ENCODE data around the gene ASIC3. TPM values are rescaled to one million over a fixed set of nuclear protein-coding genes. Genes with fewer than 3 reads are reported as not detected.
A peak's percentile ranks its signal among the peaks of the same experiment; 100 is the strongest.

Gene ASIC3
- total and polyA plus RNA-seq, 2 donors (not counting 3 experiments of a cell fraction or from before 2014, with no cell fraction given), result 0.69 to 0.70 TPM

GRCh38 chr7:151095828-151096475 is 47.6 kb downstream of the ASIC3 start:
- peaks cover 95% of the 10 kb centered on the region for H3K79me2 ChIP-seq (ENCODE audit: control insufficient read depth, insufficient read depth, low read length)
- no TSS peak for BruUV-seq (replicated peaks)
- DNase-seq (ENCODE audit: low read depth, low spot score) (no peak), FAIRE-seq (no peak)
- H3K4me3 ChIP-seq (replicated peaks in 1 of 3; ENCODE audit: insufficient read depth in 1 of 3, low read depth in 1 of 3, low read length in 3 of 3), result no peak overlapping the region
- POLR2A ChIA-PET, result interaction anchor here (0.5 kb wide), 1 partner anchor 33 kb away, joined by 3 read pairs; no protein-coding TSS in a partner anchor
- H3K9me1 ChIP-seq (replicated peaks; ENCODE audit: control insufficient read depth, extremely low read depth, insufficient read depth, low read length), result no peaks in the 10 kb centered on the region
- H3K27ac ChIP-seq (ENCODE audit: insufficient read depth, low read depth, low read length), result no peak overlapping the region
- H3K4me2 ChIP-seq (ENCODE audit: insufficient read depth, low read length), result no peak overlapping the region
- TF ChIP-seq FOS (IDR thresholded peaks at IDR 0.05; ENCODE audit: borderline replicate concordance, insufficient read depth, low read length) (peak; percentile 11), JUN (IDR thresholded peaks at IDR 0.05; ENCODE audit: borderline replicate concordance, insufficient read depth, insufficient read length, low read depth) (no peak)
- CTCF ChIA-PET, result interaction anchor here (2.3 kb wide), 1 partner anchor 28 kb away, joined by 8 read pairs; no protein-coding TSS in a partner anchor
- intact Hi-C loops (cut with micrococcal nuclease), result loop anchor here (1.0 kb wide), 1 partner anchor 8 kb away; no protein-coding TSS in a partner anchor
- H4K20me1 ChIP-seq (replicated peaks; ENCODE audit: control insufficient read depth, extremely low read depth, insufficient read depth, low read length), result no peaks in the 10 kb centered on the region
- H2AFZ ChIP-seq (ENCODE audit: low read depth, low read length), result no peak overlapping the region
- H3K4me1 ChIP-seq (ENCODE audit: control insufficient read depth, extremely low read depth, insufficient read depth, low read length), result peaks cover 15% of the 10 kb centered on the region
- no peak overlapping the region for H3K9ac ChIP-seq (replicated peaks; ENCODE audit: extremely low read depth, insufficient read depth, low read length)
- peaks cover 0 to 12% of the 10 kb centered on the region in 2 experiments for H3K36me3 ChIP-seq (ENCODE audit: control insufficient read depth in 2 of 2, extremely low read depth in 1 of 2, insufficient read depth in 2 of 2, low read length in 2 of 2)
- no peaks in the 10 kb centered on the region for H3K9me3 ChIP-seq (replicated peaks; ENCODE audit: control insufficient read depth, insufficient read depth, low read length)
- H3K27me3 ChIP-seq (ENCODE audit: control insufficient read depth in 2 of 2, insufficient read depth in 2 of 2, low read length in 2 of 2), result no peaks in the 10 kb centered on the region
- dilution Hi-C loops (cut with MboI; ENCODE audit: extremely low pct_ligation_motif_present, low sequenced_read_pairs), result no loop called here

GRCh38 chr7:151099486-151100211 is 51.3 kb downstream of the ASIC3 start:
- intact Hi-C loops (cut with micrococcal nuclease) (no loop called here), dilution Hi-C loops (cut with MboI; ENCODE audit: extremely low pct_ligation_motif_present, low sequenced_read_pairs) (no loop called here)
- TF ChIP-seq POLR2AphosphoS5 (IDR thresholded peaks at IDR 0.05; ENCODE audit: insufficient read depth, low read depth, low read length) (no peak), POLR2A (IDR thresholded peaks at IDR 0.05; ENCODE audit: low read depth, low read length) (no peak), JUN (IDR thresholded peaks at IDR 0.05; ENCODE audit: borderline replicate concordance, insufficient read depth, insufficient read length, low read depth) (no peak), FOS (IDR thresholded peaks at IDR 0.05; ENCODE audit: borderline replicate concordance, insufficient read depth, low read length) (no peak), CTCF (IDR thresholded peaks at IDR 0.05; ENCODE audit: extremely low read depth in 1 of 2, insufficient read depth in 1 of 2, low read depth in 1 of 2, low read length in 2 of 2) (no peak), GATA2 (IDR thresholded peaks at IDR 0.05; ENCODE audit: insufficient read depth, insufficient read length, low read depth, low read length) (no peak), EZH2 (IDR thresholded peaks at IDR 0.05; ENCODE audit: borderline replicate concordance, low read depth, low read length, severe bottlenecking) (no peak), MYC (IDR thresholded peaks at IDR 0.05; ENCODE audit: low read depth, low read length) (no peak), MAX (IDR thresholded peaks at IDR 0.05; ENCODE audit: insufficient read depth, insufficient read length) (no peak)
- no peaks in the 10 kb centered on the region for H3K9me3 ChIP-seq (replicated peaks; ENCODE audit: control insufficient read depth, insufficient read depth, low read length)
- H2AFZ ChIP-seq (ENCODE audit: low read depth, low read length), result no peak overlapping the region
- BruUV-seq (replicated peaks), result no TSS peak
- no peaks in the 10 kb centered on the region for H3K9me1 ChIP-seq (replicated peaks; ENCODE audit: control insufficient read depth, extremely low read depth, insufficient read depth, low read length)
- FAIRE-seq (no peak), DNase-seq (ENCODE audit: low read depth, low spot score) (no peak)
- H3K4me3 ChIP-seq (replicated peaks in 1 of 3; ENCODE audit: insufficient read depth in 1 of 3, low read depth in 1 of 3, low read length in 3 of 3), result no peak overlapping the region
- ChIA-PET CTCF (interaction anchor here (1.4 kb wide), 1 partner anchor 11 kb away, joined by 3 read pairs; no protein-coding TSS in a partner anchor), POLR2A (no interaction called here)
- H3K4me2 ChIP-seq (ENCODE audit: insufficient read depth, low read length), result no peak overlapping the region
- peaks cover 0 to 3% of the 10 kb centered on the region in 2 experiments for H3K36me3 ChIP-seq (ENCODE audit: control insufficient read depth in 2 of 2, extremely low read depth in 1 of 2, insufficient read depth in 2 of 2, low read length in 2 of 2)
- H4K20me1 ChIP-seq (replicated peaks; ENCODE audit: control insufficient read depth, extremely low read depth, insufficient read depth, low read length), result no peaks in the 10 kb centered on the region
- H3K79me2 ChIP-seq (ENCODE audit: control insufficient read depth, insufficient read depth, low read length), result peaks cover 93% of the 10 kb centered on the region
- H3K27me3 ChIP-seq (ENCODE audit: control insufficient read depth in 2 of 2, insufficient read depth in 2 of 2, low read length in 2 of 2), result no peaks in the 10 kb centered on the region
- no peak overlapping the region for H3K9ac ChIP-seq (replicated peaks; ENCODE audit: extremely low read depth, insufficient read depth, low read length)
- H3K27ac ChIP-seq (ENCODE audit: insufficient read depth, low read depth, low read length), result no peak overlapping the region
- peaks cover 9% of the 10 kb centered on the region for H3K4me1 ChIP-seq (ENCODE audit: control insufficient read depth, extremely low read depth, insufficient read depth, low read length)

Measured in endothelial cell of umbilical vein (primary cell).